ENCODE measurements around the gene ECPAS. TPM values are rescaled to one million over a fixed set of nuclear protein-coding genes. Genes with fewer than 3 reads are reported as not detected.
"Not testable (repeated sequence)": the region's sequence is repeated elsewhere in the genome, so short reads cannot be mapped to it uniquely, and the experiment has no call there.

ECPAS gene
- total and polyA plus RNA-seq, 3 donors from 2014 or later, result 74.1 to 122 (median 90.0) TPM

DNA sequence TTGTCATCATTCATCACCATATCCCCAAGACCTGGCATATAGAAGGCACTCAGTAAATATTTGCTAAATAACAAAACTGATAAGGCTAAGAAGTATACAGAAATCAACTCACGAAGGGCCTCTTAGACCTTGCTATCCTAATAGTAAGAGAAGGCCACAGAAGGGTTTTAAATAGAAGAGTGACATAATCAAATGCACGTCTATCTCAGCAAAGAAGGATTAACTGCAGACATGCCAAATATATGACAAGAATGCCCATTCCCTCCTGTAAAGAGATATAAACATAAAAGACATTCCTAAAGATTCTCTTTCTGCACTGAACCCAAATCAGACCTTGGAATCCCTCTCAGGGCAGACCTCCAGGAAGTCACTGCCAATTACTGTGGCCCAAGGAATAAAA is 34.1 kb downstream of the ECPAS start:
- H3K27me3 ChIP-seq, result no peaks in the 10 kb centered on the region
- peak overlapping the region in 1 of 2 donors; percentile 66 for H3K27ac ChIP-seq
- peaks cover 15% of the 10 kb centered on the region for H3K4me1 ChIP-seq
- no peak overlapping the region for H3K4me3 ChIP-seq
- no peak for TF ChIP-seq POLR2A (IDR thresholded peaks at IDR 0.05)
- TF ChIP-seq, protein P1, sequence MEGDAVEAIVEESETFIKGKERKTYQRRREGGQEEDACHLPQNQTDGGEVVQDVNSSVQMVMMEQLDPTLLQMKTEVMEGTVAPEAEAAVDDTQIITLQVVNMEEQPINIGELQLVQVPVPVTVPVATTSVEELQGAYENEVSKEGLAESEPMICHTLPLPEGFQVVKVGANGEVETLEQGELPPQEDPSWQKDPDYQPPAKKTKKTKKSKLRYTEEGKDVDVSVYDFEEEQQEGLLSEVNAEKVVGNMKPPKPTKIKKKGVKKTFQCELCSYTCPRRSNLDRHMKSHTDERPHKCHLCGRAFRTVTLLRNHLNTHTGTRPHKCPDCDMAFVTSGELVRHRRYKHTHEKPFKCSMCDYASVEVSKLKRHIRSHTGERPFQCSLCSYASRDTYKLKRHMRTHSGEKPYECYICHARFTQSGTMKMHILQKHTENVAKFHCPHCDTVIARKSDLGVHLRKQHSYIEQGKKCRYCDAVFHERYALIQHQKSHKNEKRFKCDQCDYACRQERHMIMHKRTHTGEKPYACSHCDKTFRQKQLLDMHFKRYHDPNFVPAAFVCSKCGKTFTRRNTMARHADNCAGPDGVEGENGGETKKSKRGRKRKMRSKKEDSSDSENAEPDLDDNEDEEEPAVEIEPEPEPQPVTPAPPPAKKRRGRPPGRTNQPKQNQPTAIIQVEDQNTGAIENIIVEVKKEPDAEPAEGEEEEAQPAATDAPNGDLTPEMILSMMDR (IDR thresholded peaks at IDR 0.05), result no peak
- intact Hi-C loops (cut with DNase I; ENCODE audit: low total_unique reads), result no loop called here
- H3K9me3 ChIP-seq, result no peaks in the 10 kb centered on the region
- WGBS, 2 donors, result 34 to 39% methylated on average over 2 of the region's 2 CpGs
- H3K36me3 ChIP-seq (ENCODE audit: low read depth, missing control alignments), result no peaks in the 10 kb centered on the region
- DNase-seq, result no peak

DNA sequence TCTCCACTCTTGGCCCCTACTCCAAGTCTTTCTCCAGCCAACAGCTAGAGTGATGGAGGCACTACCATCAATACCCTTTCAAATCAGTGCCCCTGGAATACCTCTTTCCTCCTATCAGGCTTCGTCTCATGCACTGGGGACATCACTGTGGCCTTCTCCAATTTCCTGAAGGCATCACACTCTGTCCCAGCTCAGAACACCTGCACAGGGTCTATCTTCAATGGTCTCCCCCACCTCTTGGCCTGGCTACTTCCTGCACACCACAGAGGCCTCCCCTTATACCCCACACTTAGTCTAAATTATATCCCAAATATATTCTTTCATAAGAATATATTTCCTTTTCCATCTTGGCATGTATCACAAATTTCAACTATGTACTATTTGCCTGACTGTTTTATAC is 34.5 kb downstream of the ECPAS start:
- H3K27ac ChIP-seq, result no peak overlapping the region
- peaks cover 15% of the 10 kb centered on the region for H3K4me1 ChIP-seq
- intact Hi-C loops (cut with DNase I; ENCODE audit: low total_unique reads), result no loop called here
- H3K4me3 ChIP-seq, result no peak overlapping the region
- DNase-seq, result no peak
- H3K27me3 ChIP-seq, result no peaks in the 10 kb centered on the region
- TF ChIP-seq, protein P1 (IDR thresholded peaks at IDR 0.05), result no peak
- no peak for TF ChIP-seq POLR2A (IDR thresholded peaks at IDR 0.05)
- H3K9me3 ChIP-seq, result no peaks in the 10 kb centered on the region
- 79 to 80% methylated on average over 1 of the region's 1 CpG for WGBS, 2 donors
- no peaks in the 10 kb centered on the region for H3K36me3 ChIP-seq (ENCODE audit: low read depth, missing control alignments)

DNA sequence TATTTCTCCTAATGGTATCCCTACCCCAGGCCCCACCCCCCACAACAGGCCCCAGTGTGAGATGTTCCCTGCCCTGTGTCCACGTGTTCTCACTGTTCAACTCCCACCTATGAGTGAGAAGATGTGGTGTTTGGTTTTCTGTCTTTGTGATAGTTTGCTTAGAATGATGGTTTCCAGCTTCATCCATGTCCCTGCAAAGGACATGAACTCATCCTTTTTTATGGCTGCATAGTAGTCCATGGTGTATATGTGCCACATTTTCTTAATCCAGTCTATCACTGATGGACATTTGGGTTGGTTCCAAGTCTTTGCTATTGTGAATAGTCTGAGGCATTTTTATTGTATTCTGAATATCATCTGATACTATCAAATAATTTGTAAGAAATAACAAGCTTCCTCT is 38.4 kb downstream of the ECPAS start:
- H3K36me3 ChIP-seq (ENCODE audit: low read depth, missing control alignments); H3K27ac ChIP-seq; H3K27me3 ChIP-seq; H3K9me3 ChIP-seq; intact Hi-C loops (cut with DNase I; ENCODE audit: low total_unique reads); H3K4me1 ChIP-seq; H3K4me3 ChIP-seq; DNase-seq: not testable (repeated sequence)
- 48 to 81% methylated on average over 1 of the region's 1 CpG for WGBS, 2 donors

GRCh38 chr9:111443454-111443853 is 40.7 kb downstream of the ECPAS start:
- DNase-seq, result no peak
- TF ChIP-seq, protein P1 (IDR thresholded peaks at IDR 0.05), result no peak
- no peak for TF ChIP-seq POLR2A (IDR thresholded peaks at IDR 0.05)
- intact Hi-C loops (cut with DNase I; ENCODE audit: low total_unique reads), result no loop called here

DNA sequence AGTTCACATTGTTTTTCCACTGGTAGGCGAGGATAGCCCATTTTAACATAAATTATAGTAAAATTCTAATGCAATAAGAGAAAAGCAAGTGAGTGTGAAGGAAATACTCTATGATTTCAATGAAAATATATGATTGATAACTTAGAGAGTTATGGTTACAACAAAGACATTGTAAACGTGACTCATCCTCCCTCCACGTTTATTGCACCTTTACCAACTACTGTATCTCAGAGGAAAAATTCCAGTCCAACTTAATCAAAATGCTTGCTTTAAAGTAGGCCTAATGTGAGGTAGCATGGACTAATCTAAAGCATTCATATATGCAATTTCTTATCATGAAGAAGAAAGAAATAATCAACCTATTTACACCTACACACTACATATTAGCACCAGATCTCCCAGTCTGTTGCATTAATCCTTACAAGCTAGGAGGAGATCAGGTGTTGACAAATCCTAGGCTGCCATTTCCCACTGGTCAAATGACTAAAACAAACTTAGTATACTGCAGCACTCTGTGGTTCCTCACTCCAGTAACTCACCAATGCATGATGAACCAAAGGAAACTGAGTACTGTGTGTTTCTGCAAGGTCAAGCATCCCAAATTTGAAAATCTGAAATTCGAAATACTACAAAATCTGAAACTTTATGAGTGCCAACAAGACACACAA is 41.7 kb downstream of the ECPAS start:
- Histone ChIP-seq H3K4me3 (no peak overlapping the region), H3K27me3 (no peaks in the 10 kb centered on the region), H3K4me1 (no peaks in the 10 kb centered on the region), H3K27ac (no peak overlapping the region), H3K36me3 (ENCODE audit: low read depth, missing control alignments) (no peaks in the 10 kb centered on the region), H3K9me3 (no peaks in the 10 kb centered on the region)
- no peak for DNase-seq
- WGBS, 2 donors, result 86 to 87% methylated on average over 4 of the region's 4 CpGs
- intact Hi-C loops (cut with DNase I; ENCODE audit: low total_unique reads), result no loop called here
- TF ChIP-seq, protein P1 (IDR thresholded peaks at IDR 0.05), result no peak
- TF ChIP-seq POLR2A (IDR thresholded peaks at IDR 0.05), result no peak

More at GRCh38 chr9:111443454-111443853, 40.7 kb downstream of the ECPAS start:
- no peak overlapping the region for H3K4me3 ChIP-seq
- no peaks in the 10 kb centered on the region for H3K27me3 ChIP-seq
- no peaks in the 10 kb centered on the region for H3K36me3 ChIP-seq (ENCODE audit: low read depth, missing control alignments)
- WGBS, 2 donors, result 71 to 84% methylated on average over 4 of the region's 4 CpGs
- no peaks in the 10 kb centered on the region for H3K9me3 ChIP-seq
- no peak overlapping the region for H3K27ac ChIP-seq
- no peaks in the 10 kb centered on the region for H3K4me1 ChIP-seq

All from testis (tissue), 3 donors.